HG02852 (cell line): Measurements from ENCODE around the gene IL12RB1.

Source experiments
- ATAC-seq: cut with Tn5 transposase; IDR thresholded peaks from one replicate; pipeline ENCODE4 v1.9.1; 2021; ENCODE audit warnings: mild to moderate bottlenecking, moderate library complexity; ENCODE audit not compliant: unreplicated experiment

IL12RB1 gene

DNA sequence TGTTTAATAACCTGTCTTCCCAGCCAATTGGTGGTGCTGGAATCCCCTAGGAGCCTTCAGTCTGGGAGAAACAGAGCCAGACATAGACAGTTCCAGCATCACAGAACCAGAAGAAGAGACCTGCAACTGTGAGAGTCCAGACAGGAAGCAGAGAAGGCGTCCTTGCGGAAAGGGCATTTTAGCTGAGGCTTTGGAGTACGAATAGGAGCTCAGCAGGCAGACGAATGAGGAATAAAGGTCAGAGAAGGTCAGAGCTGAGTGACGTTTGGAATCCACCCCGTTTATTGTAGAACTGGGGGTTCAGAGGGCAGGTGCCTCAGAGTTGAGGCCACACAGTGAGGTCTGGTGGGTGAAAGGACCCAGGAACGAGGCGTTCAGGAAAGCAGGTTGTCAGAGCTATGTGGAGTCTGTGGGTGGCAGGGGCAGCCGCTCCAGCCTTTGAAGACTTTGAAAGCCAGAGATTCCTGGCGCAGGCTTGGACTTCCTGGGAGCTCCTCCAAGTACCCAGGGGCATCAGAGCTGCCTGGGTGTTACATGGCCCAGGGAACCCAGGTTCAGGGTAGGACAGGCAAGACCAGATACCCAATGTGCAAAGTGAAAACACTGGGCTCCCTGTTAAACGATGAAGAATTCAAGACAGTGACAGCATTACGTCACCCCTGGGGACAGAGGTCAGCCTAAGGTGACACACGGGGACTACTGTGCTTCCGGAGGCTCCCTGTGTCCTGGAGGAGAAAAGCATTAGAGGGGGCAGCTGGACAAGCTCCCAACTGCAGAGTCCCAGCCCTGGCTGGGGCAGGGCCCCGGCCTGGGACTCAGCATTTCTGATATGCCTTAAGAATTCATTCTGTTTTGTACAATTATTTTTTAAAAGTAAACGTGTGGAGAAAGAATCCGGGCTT lies 73.3 kb downstream of the IL12RB1 start:
- ATAC-seq = no peak

DNA sequence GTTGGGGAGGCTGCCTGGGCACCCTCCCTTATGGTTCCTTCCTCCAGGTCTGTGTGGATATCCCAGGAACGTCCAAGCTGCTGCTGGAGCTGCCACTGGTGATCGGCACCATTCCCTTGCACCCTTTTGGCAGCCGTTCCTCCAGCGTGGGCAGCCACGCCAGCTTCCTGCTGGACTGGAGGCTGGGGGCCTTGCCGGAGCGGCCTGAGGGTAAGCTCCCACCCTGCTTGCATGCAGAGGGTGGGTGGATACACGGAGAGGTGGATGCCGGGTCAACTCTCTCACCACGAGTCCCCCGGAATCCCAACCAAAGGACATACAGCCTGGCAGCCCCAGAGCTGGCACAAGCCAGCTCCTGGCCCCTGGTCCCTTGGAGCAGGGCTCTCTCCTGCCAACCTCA lies 76.6 kb downstream of the IL12RB1 start:
- no peak for ATAC-seq

DNA sequence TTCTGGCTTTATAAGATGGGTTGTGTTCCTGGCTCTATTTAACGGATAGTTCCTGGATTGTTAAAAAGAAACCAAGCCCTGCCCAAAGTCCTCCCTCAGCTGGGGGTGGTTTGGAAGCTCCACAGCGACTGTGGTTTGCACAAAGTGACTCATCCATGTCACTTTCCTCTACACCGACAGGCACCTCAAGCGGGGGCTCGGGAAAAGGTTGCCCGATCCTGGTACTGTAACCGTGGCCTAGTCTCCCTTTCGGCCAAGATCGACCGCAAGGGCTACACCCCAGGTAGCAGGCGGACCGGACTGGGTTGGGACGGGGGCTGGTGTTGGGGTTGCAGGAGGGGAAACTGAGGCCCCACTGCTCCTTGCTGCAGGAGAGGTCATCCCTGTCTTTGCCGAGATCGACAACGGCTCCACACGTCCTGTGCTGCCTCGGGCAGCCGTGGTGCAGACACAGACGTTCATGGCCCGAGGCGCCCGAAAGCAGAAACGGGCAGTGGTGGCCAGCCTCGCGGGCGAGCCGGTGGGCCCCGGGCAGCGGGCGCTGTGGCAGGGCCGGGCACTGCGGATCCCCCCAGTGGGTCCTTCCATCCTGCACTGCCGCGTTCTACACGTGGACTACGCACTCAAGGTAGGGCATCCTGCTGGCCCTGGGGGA lies 77.2 kb downstream of the IL12RB1 start:
- ATAC-seq = no peak
